ENCODE data around the gene TTC16. TPM values are rescaled to one million over a fixed set of nuclear protein-coding genes. Genes with fewer than 3 reads are reported as not detected.

TTC16 gene
- total and polyA plus RNA-seq, 2 of the 8 experiments (the other 6 are each of a cell fraction or from before 2014, with no cell fraction given): 0.03 TPM; not detected in 1

GRCh38 chr9:127765418-127765817, 49.5 kb downstream of the TTC16 start:
- Histone ChIP-seq H3K27ac (ENCODE audit: low read depth, low read length) (no peak overlapping the region), H3K4me1 (replicated peaks in 1 of 4; ENCODE audit: control insufficient read depth in 3 of 4, insufficient read depth in 4 of 4, low read length in 3 of 4) (peaks cover 0 to 26% (median 16%) of the 10 kb centered on the region in 4 experiments; a peak in 6 of 7 replicates), H4K5ac (ENCODE audit: insufficient read length, low read depth, low read length) (no peak overlapping the region), H2BK5ac (ENCODE audit: low read depth, low read length) (no peak overlapping the region), H2BK20ac (ENCODE audit: low read length) (no peak overlapping the region), H3K4me2 (ENCODE audit: insufficient read depth in 1 of 2, low read depth in 2 of 2, low read length in 2 of 2) (no peak overlapping the region), H3K4me3 (ENCODE audit: extremely low read depth in 1 of 4, insufficient read depth in 2 of 4, low read depth in 3 of 4, low read length in 4 of 4) (no peak overlapping the region), H2AFZ (ENCODE audit: low read length) (no peak overlapping the region), H4K20me1 (replicated peaks in 1 of 2; ENCODE audit: control insufficient read depth in 1 of 2, insufficient read depth in 2 of 2, low read length in 2 of 2) (no peaks in the 10 kb centered on the region), H3K4ac (replicated peaks; ENCODE audit: insufficient read length, low read depth, low read length) (no peak overlapping the region), H4K91ac (replicated peaks; ENCODE audit: insufficient read length, low read length) (no peak overlapping the region), H3K9ac (replicated peaks in 1 of 4; ENCODE audit: extremely low read depth in 1 of 4, low read depth in 3 of 4, low read length in 3 of 4) (no peak overlapping the region), H3K27me3 (replicated peaks in 1 of 4; ENCODE audit: control insufficient read depth in 3 of 4, extremely low read depth in 1 of 4, insufficient read depth in 3 of 4, low read length in 3 of 4) (no peaks in the 10 kb centered on the region), H2BK12ac (ENCODE audit: low read depth, low read length) (0 out of 2 replicates have a peak overlapping the region, but pooled peaks have one; percentile 60), H3K36me3 (ENCODE audit: control insufficient read depth in 2 of 4, insufficient read depth in 4 of 4, low read length in 3 of 4) (no peaks in the 10 kb centered on the region), H2AK5ac (ENCODE audit: low read depth, low read length) (no peak overlapping the region), H2BK15ac (ENCODE audit: low read length) (no peak overlapping the region), H3K79me2 (ENCODE audit: control insufficient read depth in 1 of 2, insufficient read depth in 2 of 2, low read length in 2 of 2) (no peaks in the 10 kb centered on the region), H3K18ac (ENCODE audit: extremely low read depth, low read length) (no peak overlapping the region; the same call in 1 of the 2 replicates), H3K79me1 (ENCODE audit: low read depth, low read length) (no peaks in the 10 kb centered on the region), H3K14ac (ENCODE audit: insufficient read length) (no peak overlapping the region), H3K23me2 (ENCODE audit: low read depth, low read length) (no peaks in the 10 kb centered on the region), H3K9me3 (ENCODE audit: insufficient read depth in 2 of 2, low read depth in 1 of 2, low read length in 1 of 2) (no peaks in the 10 kb centered on the region), H2BK120ac (replicated peaks; ENCODE audit: low read depth, low read length) (no peak overlapping the region), H3K23ac (ENCODE audit: insufficient read length) (no peak overlapping the region), H3K56ac (replicated peaks; ENCODE audit: insufficient read length, low read depth, low read length) (no peak overlapping the region), H4K8ac (ENCODE audit: extremely low read depth, insufficient read depth, low read length) (no peak overlapping the region)
- WGBS, 2 experiments (ENCODE audit: extremely low coverage in 1 of 2, insufficient coverage in 1 of 2, insufficient read length in 1 of 2, insufficient replicate concordance in 2 of 2, low coverage in 1 of 2, low lambda C conversion rate in 2 of 2, missing lambda C conversion rate in 1 of 2): 95% methylated on average over 1 of the region's 1 CpG; no CpG with 5 or more reads in 1 of the 2 experiments
- ChIA-PET POLR2A (ENCODE audit: partially characterized antibody) (interaction anchor here (0.9 to 1.8 kb wide), 4 partner anchors 27 to 111 kb away, joined by 3 to 5 read pairs (median 4); partner anchors contain the start of gene TOR2A), CTCF (ENCODE audit: partially characterized antibody) (interaction anchor here (0.6 to 14.6 kb wide), 15 partner anchors 9 to 131 kb away, joined by 3 to 227 read pairs (median 4); partner anchors contain the start of genes AK1, CDK9, SH2D3C and TOR2A)
- TF ChIP-seq JUN (IDR thresholded peaks at IDR 0.05; ENCODE audit: low read depth, low read length) (no peak), KDM1A (IDR thresholded peaks at IDR 0.05; ENCODE audit: borderline replicate concordance, low read length) (peak; percentile 54; the same call in 1 of the 2 replicates)
- DNase-seq (ENCODE audit: low read depth in 1 of 2, low spot score in 2 of 2) (no peak), FAIRE-seq (no peak)
